HG02840 (cell line): ENCODE measurements around the gene RIMS4.
"Not testable (repeated sequence)": the region's sequence is repeated elsewhere in the genome, so short reads cannot be mapped to it uniquely, and the experiment has no call there.

Source experiments
- ATAC-seq: cut with Tn5 transposase; IDR thresholded peaks from one replicate; pipeline ENCODE4 v1.9.1; 2021; ENCODE audit warnings: mild to moderate bottlenecking, moderate library complexity, moderate number of reproducible peaks; ENCODE audit not compliant: unreplicated experiment, low FRiP score

RIMS4 gene

DNA sequence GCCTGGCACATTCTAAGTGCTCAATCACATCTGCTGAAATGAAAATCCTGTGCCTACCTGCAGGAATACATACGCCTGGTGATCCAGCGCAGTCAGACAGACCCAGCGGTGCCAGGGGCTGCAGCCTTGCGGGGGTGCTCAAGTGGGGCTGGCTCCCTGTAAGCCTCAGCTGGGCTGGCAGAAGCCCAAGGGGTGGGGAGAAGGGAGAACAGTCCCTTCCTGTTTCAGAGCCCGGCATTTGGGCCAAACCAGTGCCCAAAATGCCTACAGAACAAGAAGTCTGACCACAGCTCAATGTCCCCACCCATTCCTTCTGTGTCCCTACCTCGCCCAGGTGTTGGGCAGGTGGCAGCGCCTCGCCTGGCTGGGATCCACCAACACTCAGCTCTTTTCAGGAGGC is 42.1 kb downstream of the RIMS4 start:
- ATAC-seq: no peak

DNA sequence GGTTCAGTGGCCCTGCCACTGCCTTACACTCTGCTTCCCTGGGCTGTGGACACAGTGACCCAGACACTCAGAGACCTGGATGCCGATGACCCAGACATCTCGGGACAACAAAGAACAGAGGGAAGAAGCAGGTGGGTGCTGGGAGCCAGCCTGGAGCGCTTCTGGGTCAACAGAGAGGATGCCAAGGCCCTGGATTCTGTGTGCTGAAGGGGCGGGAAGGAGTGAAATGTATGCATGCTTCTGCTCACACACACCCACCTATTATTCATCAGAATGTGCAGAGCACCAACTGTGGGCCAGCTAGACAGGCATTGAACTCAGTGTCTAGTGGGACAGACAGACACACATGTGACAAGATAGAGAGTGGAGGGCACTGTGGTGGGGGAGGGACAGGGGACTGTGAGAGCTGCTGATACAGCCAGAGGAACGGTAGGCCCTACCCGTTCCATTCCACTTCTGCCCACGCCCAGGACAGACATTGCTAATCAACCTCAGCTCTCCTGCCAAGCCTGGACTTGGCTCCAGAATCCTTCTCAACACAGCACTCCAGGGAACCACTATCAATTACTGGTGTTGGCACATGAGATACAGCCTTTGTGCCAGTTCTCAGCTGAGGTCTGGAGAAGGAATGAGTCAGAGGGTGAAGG is 44.5 kb downstream of the RIMS4 start:
- ATAC-seq: no peak

DNA sequence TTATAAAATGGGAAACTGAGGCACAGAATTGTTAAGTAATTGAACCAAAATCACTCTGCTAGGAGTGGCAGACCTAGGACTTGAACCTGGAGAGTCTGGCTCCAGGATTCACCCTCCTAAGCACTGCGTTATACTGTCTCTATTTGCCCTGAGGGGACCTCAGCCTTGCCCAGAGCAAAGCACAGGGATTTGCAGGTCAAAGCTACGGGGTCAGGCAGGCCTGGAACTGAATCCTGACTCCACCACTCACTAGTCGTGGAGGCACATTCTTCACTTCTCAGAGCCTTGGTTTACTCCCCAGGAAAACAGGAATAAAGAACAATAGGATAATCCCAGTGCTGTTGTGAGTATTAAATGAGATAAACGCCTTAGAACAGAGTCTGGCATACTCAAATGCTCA is 45.3 kb downstream of the RIMS4 start:
- ATAC-seq: no peak

- ATAC-seq: not testable (repeated sequence)
These were observed 46.5 kb downstream of the RIMS4 start for GRCh38 chr20:44763798-44764197.

DNA sequence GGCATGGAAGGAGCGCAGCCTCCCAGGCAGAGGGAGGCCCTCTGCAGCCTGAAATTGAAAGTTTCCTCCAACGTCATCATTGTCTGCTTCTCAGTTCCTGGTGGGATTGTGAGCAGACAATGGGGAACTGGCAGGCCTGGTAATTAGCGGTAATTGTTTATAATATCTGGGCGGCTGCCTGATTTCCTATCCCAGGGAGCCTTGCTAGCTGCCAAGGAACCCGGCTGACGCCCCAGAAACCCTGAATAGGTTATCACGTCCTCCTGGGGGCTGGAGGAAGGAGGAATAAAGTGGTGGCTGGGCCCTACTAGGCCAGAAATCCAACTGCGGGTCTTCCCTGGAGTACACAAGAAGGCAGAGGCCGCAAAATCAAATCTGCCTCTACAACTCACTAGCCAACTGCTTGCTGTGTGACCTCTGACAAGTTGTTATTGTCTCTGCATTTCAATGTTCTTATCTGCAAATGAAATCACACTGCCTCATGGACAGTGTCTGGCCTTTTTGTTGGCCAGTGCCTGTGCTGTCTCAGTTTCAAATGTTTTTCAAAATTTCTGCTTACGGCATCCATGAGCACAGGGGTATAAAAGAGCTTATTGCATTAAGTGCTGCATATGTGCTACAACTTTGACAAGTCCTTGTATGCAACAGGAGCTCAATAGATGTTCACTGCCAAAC is 47.7 kb downstream of the RIMS4 start:
- ATAC-seq: no peak

DNA sequence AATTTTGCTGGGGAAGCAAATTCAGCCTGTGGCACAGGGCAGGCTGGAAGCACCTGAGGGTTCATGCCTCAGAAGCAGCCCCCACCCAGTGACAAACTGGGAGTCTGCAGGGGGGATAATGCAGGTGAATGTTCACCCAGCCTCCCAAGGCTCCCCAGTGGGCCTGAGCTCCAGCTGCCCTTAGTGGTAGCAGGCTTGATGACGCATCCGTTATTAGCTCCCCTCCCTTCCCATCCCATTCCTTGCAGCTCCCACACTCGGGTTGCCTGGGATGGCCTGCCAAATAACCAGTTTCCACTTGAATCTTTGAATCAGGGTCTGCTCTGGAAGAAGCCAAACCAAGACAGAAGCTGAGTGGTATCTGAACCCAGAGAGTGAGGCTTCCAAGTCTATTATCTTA is 48.9 kb downstream of the RIMS4 start:
- no peak for ATAC-seq

DNA sequence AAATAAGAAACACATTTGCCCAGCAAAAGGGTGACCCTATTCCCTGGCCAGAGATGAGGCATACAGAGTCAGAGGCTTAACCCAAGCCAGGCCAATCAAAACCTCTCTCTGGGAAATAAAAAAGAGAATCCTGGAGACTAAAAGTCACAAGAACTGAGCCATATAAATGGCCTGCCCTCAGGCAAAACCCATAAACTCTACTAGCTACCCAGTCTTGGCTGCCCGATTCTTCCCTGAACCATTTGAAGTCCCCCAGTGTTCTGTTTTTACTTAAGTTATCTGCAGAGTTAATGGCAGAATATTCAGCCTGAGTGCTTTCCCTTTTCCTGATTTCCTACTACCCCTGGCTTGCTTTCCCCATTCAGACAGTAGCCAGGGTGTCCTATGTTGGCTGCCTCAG is 50.8 kb downstream of the RIMS4 start:
- ATAC-seq: no peak

GRCh38 chr20:44758247-44759101 is 51.9 kb downstream of the RIMS4 start:
- no peak for ATAC-seq

GRCh38 chr20:44756956-44757355 is 53.4 kb downstream of the RIMS4 start:
- no peak for ATAC-seq

- ATAC-seq: no peak
These were observed 54.2 kb downstream of the RIMS4 start for GRCh38 chr20:44756011-44756688.

DNA sequence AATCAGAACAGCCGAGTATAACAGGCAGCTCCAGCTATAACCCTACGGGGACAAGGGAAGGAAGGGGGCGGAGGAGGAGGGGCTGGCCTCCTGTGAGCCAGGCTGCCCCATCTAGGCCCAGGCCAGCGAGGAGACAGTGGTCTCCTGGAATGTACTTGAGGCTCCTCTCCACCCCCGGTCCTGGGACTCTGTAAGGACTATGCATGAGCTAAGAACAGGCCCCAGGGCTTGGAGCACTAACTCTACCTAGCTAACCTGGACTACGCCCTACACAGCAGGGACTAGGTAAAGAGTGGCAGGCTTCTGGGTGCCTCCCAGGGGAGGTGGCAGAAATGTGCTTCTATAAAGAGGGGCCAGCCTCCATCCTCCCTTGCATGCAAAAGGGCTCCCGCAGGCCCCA is 55.8 kb downstream of the RIMS4 start:
- ATAC-seq: no peak

DNA sequence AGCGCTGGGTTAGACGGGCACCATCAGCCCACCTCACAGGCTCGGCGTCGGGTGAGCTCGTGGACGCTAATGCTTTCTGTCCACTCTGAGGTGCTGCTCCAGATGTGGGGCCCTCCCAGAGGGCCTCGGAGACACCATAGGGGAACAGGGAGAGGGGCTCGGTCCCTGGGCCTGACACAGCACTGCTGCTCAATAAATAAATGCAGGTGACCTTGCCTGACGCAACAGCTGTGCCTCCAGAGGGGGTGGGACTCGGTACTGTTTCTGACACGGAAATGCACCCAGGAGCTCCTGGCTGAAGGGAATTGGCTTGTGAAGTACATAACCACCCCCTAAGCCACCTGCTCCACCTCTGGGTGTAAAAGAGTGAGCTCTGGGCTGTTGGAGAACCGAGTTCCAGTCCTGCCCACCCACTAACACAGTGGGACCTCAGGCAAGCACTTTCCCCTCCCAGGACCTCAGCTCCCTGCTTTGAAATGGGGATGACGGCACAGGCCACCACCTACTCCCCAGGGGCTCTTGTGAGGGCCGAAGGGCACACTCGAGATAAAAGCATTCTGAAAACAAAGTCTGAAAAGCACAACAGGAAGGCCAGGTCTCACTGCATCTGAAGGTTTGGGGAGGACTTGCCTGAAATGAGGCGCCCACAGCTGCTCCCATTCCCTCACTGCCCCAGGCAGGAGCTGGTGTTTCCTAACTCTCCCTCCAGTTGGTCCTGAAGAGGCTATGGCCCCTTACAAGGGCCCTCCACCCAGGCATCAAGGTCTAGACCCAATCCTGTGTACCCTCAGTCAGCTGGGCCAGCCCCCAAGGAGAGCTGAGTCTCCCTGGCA is 58.0 kb downstream of the RIMS4 start:
- no peak for ATAC-seq

DNA sequence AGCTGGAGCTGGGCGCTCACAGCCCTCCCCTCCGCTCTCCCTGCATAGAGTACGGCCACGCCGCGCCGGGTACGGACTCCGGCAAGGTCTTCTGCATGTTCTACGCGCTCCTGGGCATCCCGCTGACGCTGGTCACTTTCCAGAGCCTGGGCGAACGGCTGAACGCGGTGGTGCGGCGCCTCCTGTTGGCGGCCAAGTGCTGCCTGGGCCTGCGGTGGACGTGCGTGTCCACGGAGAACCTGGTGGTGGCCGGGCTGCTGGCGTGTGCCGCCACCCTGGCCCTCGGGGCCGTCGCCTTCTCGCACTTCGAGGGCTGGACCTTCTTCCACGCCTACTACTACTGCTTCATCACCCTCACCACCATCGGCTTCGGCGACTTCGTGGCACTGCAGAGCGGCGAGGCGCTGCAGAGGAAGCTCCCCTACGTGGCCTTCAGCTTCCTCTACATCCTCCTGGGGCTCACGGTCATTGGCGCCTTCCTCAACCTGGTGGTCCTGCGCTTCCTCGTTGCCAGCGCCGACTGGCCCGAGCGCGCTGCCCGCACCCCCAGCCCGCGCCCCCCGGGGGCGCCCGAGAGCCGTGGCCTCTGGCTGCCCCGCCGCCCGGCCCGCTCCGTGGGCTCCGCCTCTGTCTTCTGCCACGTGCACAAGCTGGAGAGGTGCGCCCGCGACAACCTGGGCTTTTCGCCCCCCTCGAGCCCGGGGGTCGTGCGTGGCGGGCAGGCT is 60.1 kb downstream of the RIMS4 start:
- ATAC-seq: no peak

GRCh38 chr20:44748005-44748370 is 62.4 kb downstream of the RIMS4 start:
- no peak for ATAC-seq

DNA sequence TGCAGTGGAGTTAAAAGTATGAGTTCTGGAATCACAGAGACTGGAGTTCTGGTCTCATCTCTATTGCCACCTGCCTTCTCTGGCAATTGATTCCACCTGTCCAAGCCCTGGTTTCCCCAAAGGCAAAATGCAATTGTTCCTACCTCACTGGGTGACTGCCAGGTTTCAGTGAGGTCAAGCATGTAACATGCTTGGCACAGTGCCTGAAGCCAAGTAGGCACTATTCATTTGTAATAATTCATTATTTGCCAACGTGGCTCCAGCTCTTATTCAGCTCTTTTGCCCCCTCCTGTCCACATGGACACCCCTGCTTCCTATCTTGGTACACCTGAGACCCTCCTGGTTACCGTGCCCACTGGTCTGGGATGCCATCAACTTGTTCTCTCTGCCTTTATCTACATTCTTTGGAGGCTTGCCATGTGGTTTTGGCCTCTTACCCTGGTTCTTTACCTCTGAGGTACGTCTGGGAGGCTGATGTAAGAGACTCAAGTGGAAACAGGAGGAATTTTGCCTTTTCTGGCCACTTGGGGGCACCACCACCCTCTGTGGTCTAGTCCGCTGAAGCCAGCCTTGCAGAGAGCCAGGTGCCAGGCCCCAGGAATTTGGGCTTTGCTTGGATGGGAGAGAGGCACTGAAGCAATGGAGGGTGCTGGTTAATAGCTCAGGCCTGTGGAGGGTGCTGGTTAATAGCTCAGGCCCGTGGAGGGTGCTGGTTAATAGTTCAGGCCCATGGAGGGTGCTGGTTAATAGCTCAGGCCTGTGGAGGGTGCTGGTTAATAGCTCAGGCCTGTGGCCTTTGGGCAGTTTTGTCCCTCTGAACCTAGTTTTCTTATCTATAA is 63.0 kb downstream of the RIMS4 start:
- no peak for ATAC-seq

DNA sequence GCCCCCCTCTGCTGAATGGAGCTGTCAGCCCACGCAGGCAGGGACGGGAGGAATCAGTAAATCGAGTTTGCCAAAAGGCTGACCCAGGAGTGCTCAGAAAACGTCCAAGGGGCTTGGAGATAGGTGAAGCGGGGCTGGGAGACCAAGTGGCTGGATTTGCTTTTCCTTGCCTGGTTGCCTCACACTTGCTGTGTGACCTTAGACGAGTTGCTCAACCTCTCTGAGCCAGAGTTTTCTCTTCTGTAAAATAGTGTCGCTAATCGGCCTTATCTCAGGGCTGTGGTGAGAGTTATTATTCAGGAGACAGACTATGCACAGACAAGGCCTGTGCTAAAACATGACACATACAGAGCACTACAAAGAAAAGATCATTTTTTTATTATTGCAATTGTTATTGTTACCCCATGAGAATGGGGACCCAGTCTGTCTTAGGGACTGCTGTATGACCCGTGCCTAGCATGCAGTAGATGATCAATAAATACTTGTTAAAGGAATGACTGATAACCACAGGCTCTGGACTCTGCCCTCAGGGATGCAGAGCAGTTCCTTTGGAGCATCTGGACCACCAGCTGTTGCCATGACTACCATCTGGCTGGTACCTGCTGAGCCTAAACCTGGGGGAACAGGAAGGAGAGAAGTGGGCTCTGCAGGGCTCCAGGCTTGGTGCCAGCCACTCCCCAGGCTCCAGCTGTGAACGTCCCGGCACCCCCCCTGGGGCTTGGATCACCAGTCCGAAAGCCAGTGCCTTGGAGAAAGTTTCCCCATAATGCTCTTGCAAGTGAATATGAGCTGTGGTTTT is 63.8 kb downstream of the RIMS4 start:
- ATAC-seq: no peak

- no peak for ATAC-seq
These were observed 64.6 kb downstream of the RIMS4 start, which contains the start of gene KCNK15 for GRCh38 chr20:44745598-44746366. Gene KCNK15, plus strand, starts transcription at chr20:44745865. Its CDS starts 46 bp downstream, at chr20:44745911.
